GM18951 (cell line): ENCODE results near the gene BICC1.

Experiments
- POLR2A ChIP-seq: IDR thresholded peaks from 4 replicates; pipeline ENCODE4 v1.6.1; 2011; ENCODE audit warnings: mild to moderate bottlenecking; ENCODE audit not compliant: insufficient read length, insufficient read depth; ENCODE audit errors: extremely low read depth
- in situ Hi-C: fragments of 300-500 bp; cut with MboI; formaldehyde crosslinking; loops from one replicate; pipeline ENCODE4 v1.12.0; 2022; ENCODE audit warnings: low sequenced_read_pairs, mixed read lengths, inconsistent platforms; ENCODE audit not compliant: unreplicated experiment

The BICC1 gene

GRCh38 chr10:58518775-58519174 lies 6.1 kb downstream of the BICC1 start:
- in situ Hi-C loops: no loop called here
- no peak for TF ChIP-seq POLR2A

- TF ChIP-seq POLR2A: no peak
- in situ Hi-C loops: no loop called here
These were observed 16.5 kb downstream of the BICC1 start for GRCh38 chr10:58529077-58529728.

- no peak for TF ChIP-seq POLR2A
- in situ Hi-C loops: no loop called here
These were observed 18.5 kb downstream of the BICC1 start for GRCh38 chr10:58531084-58531695.

- in situ Hi-C loops: no loop called here
- no peak for TF ChIP-seq POLR2A
These were observed 22.6 kb downstream of the BICC1 start for GRCh38 chr10:58535311-58535710.

GRCh38 chr10:58543141-58543540 lies 30.5 kb downstream of the BICC1 start:
- in situ Hi-C loops: no loop called here

GRCh38 chr10:58544135-58544534 lies 31.5 kb downstream of the BICC1 start:
- in situ Hi-C loops: no loop called here
- no peak for TF ChIP-seq POLR2A

More at GRCh38 chr10:58543141-58543540, 30.5 kb downstream of the BICC1 start:
- TF ChIP-seq POLR2A: no peak

GRCh38 chr10:58545427-58545826 lies 32.8 kb downstream of the BICC1 start:
- in situ Hi-C loops: no loop called here
- TF ChIP-seq POLR2A: no peak

GRCh38 chr10:58546137-58546536 lies 33.5 kb downstream of the BICC1 start:
- in situ Hi-C loops: no loop called here
- TF ChIP-seq POLR2A: no peak

- no peak for TF ChIP-seq POLR2A
- in situ Hi-C loops: no loop called here
These were observed 34.2 kb downstream of the BICC1 start for GRCh38 chr10:58546722-58547445.

- in situ Hi-C loops: no loop called here
- no peak for TF ChIP-seq POLR2A
These were observed 35.3 kb downstream of the BICC1 start for GRCh38 chr10:58547963-58548362.

- in situ Hi-C loops: no loop called here
- TF ChIP-seq POLR2A: no peak
These were observed 41.6 kb downstream of the BICC1 start for GRCh38 chr10:58554316-58554715.

GRCh38 chr10:58555170-58555929 lies 42.7 kb downstream of the BICC1 start:
- TF ChIP-seq POLR2A: no peak
- in situ Hi-C loops: no loop called here

GRCh38 chr10:58555930-58556311 lies 43.2 kb downstream of the BICC1 start:
- TF ChIP-seq POLR2A: no peak
- in situ Hi-C loops: no loop called here
